ENCODE data around the gene TRIM66.

TRIM66 gene

DNA sequence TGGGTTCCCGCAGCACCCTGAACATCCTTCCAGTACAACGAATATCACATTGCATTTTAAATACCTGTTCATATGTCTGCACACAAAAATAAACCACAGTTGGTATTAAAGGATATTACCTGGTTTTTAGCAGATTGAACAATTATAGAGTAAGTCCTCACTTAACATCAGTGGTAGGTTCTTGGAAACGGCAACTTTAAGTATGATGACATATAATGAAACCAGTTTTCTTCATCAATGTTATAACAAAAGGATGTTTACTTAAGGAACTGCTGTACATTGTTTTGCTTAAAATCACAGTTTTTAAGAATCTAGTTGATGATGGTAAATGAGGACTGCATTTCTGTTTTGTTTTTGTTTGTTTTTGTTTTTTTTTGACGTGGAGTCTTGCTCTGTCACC, 28.0 kb downstream of the TRIM66 start:
- no peak for DNase-seq

- DNase-seq, result no peak
These were observed 30.3 kb downstream of the TRIM66 start for GRCh38 chr11:8652140-8652539.

- no peak for DNase-seq
These were observed 32.0 kb downstream of the TRIM66 start for GRCh38 chr11:8650401-8650990.

DNA sequence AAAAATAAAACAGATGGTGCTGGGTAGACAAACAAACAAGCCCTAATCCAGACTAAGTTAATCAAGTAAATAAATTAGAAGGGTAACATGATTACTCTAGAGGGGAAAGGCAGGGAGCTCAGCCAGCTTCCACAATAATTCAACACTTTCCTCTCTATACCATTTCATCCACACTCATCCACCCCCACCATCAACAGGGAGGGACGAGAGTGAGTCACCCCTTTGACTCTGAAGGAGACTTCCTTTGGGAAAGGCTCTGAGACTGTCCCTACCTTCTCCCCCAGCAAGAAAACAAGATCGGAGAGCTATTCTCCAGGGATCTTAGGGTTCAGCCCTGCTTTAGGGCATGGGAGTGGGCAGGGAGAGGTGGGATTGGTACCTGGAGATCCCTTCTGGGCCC, 33.1 kb downstream of the TRIM66 start:
- DNase-seq, result no peak

DNA sequence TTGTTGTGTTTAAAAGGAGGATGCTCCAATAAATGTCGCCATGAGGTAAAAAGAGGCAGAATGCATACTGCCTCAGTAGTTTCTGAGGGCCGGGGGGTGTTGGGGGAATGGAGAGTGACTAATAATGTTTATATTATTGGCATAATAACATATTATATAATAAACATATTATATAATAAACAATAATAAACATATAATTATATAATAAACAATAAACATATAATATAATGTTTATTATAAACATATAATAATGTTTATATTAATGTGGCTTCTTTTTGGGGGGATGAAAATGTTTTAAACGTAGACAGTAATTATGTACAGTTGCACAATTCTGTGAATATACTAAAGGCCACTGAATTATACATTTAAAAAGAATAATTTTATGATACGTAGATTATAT, 35.6 kb downstream of the TRIM66 start:
- no peak for DNase-seq

GRCh38 chr11:8642196-8642841, 40.1 kb downstream of the TRIM66 start:
- DNase-seq, result no peak

GRCh38 chr11:8641332-8641731, 41.1 kb downstream of the TRIM66 start:
- DNase-seq, result no peak

DNA sequence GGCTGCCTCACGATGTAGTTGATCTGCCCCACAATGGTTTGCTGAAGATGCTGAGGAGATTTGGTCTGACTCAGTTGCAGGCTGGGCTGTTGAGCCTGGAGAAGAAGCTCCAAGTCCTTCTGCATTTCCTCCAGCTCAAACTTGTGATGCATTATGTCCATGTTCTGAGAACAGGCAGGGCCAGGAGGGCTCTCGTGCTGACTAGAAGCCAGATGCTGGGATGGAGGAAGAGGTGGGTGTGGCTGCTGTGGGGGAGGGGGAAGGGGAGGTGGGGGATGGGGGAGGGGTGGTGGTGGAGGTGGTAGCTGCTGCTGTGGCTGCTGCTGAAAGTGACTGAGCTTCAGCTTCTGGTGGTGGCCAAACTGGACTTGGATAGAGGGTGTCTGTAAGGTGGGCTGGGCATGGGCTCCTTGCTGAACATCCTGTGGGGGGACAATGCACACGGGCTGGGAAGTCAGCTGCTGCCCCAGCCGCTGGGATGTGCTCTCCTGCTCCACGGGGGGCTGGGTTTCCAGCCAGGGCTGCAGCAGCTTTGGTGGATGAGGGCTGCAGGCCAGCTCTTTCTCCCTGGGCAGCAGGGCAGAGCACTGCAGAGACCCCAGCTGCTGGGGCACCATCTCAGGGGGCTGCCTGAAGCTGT, 42.1 kb downstream of the TRIM66 start:
- no peak for DNase-seq

- no peak for DNase-seq
These were observed 42.8 kb downstream of the TRIM66 start for GRCh38 chr11:8639655-8640054.

GRCh38 chr11:8638300-8638699, 44.2 kb downstream of the TRIM66 start:
- DNase-seq, result no peak

GRCh38 chr11:8636127-8636526, 46.3 kb downstream of the TRIM66 start:
- no peak for DNase-seq

DNA sequence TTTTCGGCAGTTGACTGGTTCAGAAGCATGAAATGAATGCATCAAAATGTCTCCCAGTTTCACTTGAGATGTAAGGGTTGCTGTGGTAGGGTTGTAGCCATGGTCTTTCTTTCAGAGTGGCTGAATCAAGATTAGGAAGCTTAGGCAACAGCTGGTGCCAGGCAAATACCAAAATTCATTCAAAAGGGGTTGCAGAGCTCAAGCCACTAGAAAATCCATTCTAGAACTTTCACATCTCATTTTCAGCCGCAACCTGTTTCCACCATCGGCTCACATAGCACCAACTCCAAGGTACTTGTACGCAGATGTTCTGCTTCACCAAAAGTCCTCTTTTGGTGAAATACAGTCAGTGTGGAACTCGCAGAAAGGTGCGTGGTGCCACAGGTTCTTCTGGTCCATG, 48.0 kb downstream of the TRIM66 start:
- no peak for DNase-seq

- no peak for DNase-seq
These were observed 50.9 kb downstream of the TRIM66 start for GRCh38 chr11:8631395-8632118.

- no peak for DNase-seq
These were observed 57.8 kb downstream of the TRIM66 start for GRCh38 chr11:8624698-8625097.

DNA sequence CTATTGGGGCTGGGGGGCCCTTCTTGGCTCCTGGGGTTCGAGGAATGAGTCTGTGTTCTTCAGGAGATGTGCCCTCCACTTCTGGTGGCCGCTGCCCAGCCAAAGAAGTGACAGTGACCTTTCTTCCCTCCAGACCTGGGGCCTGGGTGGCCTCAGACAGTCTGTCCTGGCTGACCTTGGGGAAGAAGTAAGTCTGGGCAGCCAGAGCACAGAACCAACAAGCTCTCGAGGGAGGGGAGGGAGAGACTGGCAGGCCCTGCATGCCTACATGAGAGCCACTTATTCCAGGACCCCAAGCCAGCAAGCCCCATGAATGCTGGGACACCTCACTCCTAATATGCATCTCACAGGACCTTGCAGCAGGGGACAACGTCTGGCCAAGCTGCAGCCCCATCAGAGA, 61.3 kb downstream of the TRIM66 start:
- no peak for DNase-seq

- no peak for DNase-seq
These were observed 65.4 kb downstream of the TRIM66 start for GRCh38 chr11:8617063-8617462.

- no peak for DNase-seq
These were observed 67.0 kb downstream of the TRIM66 start for GRCh38 chr11:8615291-8616032.

DNA sequence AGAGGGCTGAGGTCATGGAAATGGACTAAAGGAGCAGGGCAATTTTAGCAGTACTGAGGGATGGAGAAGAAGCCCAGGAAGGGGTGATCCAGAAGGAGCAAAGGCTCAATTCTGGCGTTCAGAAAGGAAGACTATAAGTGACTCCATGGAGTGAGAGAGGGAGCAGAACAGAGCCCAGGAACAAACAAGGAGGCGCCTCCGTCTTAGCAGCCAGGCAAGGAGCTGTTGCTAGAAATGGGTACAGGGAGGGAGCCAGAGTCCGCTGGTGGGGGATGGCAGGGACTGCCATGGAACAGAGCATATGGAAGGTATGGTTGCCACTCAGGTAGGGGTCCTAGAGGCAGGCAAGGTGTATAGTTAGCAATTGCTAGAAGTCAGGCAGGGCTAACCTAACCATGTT, 68.0 kb downstream of the TRIM66 start:
- DNase-seq, result no peak

DNA sequence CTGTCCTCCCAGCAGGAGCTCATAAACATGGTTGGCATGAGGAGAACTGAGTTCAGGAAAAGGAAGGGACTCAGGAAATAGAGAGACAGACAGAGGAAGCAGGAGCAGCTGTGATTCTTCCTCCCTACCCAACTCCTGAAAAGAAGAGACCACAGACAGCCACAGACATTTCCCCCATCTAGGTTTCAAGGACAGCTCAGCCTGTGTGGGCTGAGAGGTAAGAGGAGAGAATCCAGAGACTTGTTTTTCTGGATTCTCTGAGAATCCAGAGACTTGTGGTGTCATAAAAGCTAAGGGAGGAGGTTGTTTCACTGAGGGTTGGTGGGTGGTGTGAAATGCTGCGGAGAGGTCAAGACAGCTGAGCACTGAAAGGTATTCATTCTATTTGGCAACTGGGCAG, 69.4 kb downstream of the TRIM66 start:
- no peak for DNase-seq

- no peak for DNase-seq
These were observed 69.9 kb downstream of the TRIM66 start for GRCh38 chr11:8612522-8612921.

DNA sequence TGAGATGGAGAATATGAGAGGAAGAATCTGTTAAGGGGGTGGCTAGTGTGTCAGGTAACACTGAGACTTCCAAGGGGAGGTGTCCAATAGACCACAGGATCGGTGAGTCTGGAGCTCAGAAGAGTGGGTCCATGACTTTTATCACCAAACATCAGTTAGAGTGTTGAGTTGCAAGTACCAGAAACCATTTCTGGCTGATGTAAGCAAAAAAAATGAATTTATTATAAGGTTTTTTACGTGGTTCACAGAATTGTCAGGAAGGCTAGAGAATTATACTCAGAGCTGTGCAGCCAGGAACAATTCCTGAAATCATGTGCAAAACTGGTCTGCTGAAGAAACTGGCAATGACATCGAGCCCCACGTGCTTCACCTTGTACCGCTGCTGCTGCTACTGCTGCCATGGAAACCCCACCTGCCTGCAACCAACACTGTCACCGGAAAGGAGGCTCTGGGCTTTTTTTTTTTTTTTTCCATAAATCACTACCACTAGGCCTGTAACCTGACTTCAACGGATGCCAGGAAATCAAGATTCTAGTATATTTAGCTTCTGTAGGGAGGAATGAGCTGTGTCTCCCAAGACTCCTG, 71.8 kb downstream of the TRIM66 start:
- no peak for DNase-seq

- no peak for DNase-seq
These were observed 73.8 kb downstream of the TRIM66 start for GRCh38 chr11:8608652-8609051.

Measured in stimulated activated naive CD4-positive, alpha-beta T cell treated with Interleukin-2 at 50 U/mL for 16 hours (primary cell).